ENCODE measurements around the gene FBXL7.
"Not testable (repeated sequence)": the region's sequence is repeated elsewhere in the genome, so short reads cannot be mapped to it uniquely, and the experiment has no call there.

FBXL7 gene

GRCh38 chr5:15807871-15808270 is 307.9 kb downstream of the FBXL7 start:
- no peak for DNase-seq (ENCODE audit: low read depth in 2 of 2)

- DNase-seq (ENCODE audit: low read depth in 2 of 2): no peak
Observed at GRCh38 chr5:15808577-15808976, 308.6 kb downstream of the FBXL7 start.

- DNase-seq (ENCODE audit: low read depth in 2 of 2): no peak
Observed at GRCh38 chr5:15819617-15820016, 319.6 kb downstream of the FBXL7 start.

GRCh38 chr5:15821506-15821905 is 321.5 kb downstream of the FBXL7 start:
- DNase-seq (ENCODE audit: low read depth in 2 of 2): no peak

GRCh38 chr5:15823398-15823797 is 323.4 kb downstream of the FBXL7 start:
- no peak for DNase-seq (ENCODE audit: low read depth in 2 of 2)

GRCh38 chr5:15827741-15828140 is 327.8 kb downstream of the FBXL7 start:
- DNase-seq (ENCODE audit: low read depth in 2 of 2): no peak

GRCh38 chr5:15831408-15831807 is 331.4 kb downstream of the FBXL7 start:
- no peak for DNase-seq (ENCODE audit: low read depth in 2 of 2)

GRCh38 chr5:15833365-15833764 is 333.4 kb downstream of the FBXL7 start:
- DNase-seq (ENCODE audit: low read depth in 2 of 2): no peak

- no peak for DNase-seq (ENCODE audit: low read depth in 2 of 2)
Observed at GRCh38 chr5:15834596-15835245, 334.7 kb downstream of the FBXL7 start.

- DNase-seq (ENCODE audit: low read depth in 2 of 2): no peak
Observed at GRCh38 chr5:15835514-15835913, 335.5 kb downstream of the FBXL7 start.

GRCh38 chr5:15837551-15838289 is 337.7 kb downstream of the FBXL7 start:
- DNase-seq (ENCODE audit: low read depth in 2 of 2): no peak

- DNase-seq (ENCODE audit: low read depth in 2 of 2): no peak
Observed at GRCh38 chr5:15844253-15844652, 344.3 kb downstream of the FBXL7 start.

GRCh38 chr5:15844871-15845270 is 344.9 kb downstream of the FBXL7 start:
- DNase-seq (ENCODE audit: low read depth in 2 of 2): no peak

- DNase-seq (ENCODE audit: low read depth in 2 of 2): no peak
Observed at GRCh38 chr5:15850536-15850935, 350.6 kb downstream of the FBXL7 start.

GRCh38 chr5:15850939-15851341 is 351.0 kb downstream of the FBXL7 start:
- no peak for DNase-seq (ENCODE audit: low read depth in 2 of 2)

GRCh38 chr5:15852217-15852616 is 352.2 kb downstream of the FBXL7 start:
- DNase-seq (ENCODE audit: low read depth in 2 of 2): no peak

GRCh38 chr5:15852949-15853348 is 353.0 kb downstream of the FBXL7 start:
- no peak for DNase-seq (ENCODE audit: low read depth in 2 of 2)

- DNase-seq (ENCODE audit: low read depth in 2 of 2): no peak
Observed at GRCh38 chr5:15858326-15858725, 358.3 kb downstream of the FBXL7 start.

GRCh38 chr5:15864536-15865215 is 364.7 kb downstream of the FBXL7 start:
- DNase-seq (ENCODE audit: low read depth in 2 of 2): no peak

- not testable (repeated sequence) for DNase-seq (ENCODE audit: low read depth in 2 of 2)
Observed at GRCh38 chr5:15872259-15872658, 372.3 kb downstream of the FBXL7 start.

GRCh38 chr5:15877914-15878313 is 377.9 kb downstream of the FBXL7 start:
- no peak for DNase-seq (ENCODE audit: low read depth in 2 of 2)

GRCh38 chr5:15880201-15880600 is 380.2 kb downstream of the FBXL7 start:
- no peak for DNase-seq (ENCODE audit: low read depth in 2 of 2)

GRCh38 chr5:15885156-15885555 is 385.2 kb downstream of the FBXL7 start:
- DNase-seq (ENCODE audit: low read depth in 2 of 2): no peak
